NCI-H187 treated with DMSO at 0.1 percent for 48 hours (cell line): Measurements from ENCODE around the gene ACVR2B.

Experiments
- DNase-seq: peaks from one replicate; lab custom pipeline; 2025; lab: John Stamatoyannopoulos, UW

ACVR2B gene

GRCh38 chr3:38488949-38489348 lies 35.3 kb downstream of the ACVR2B start:
- DNase-seq, result no peak

- no peak for DNase-seq
Observed at GRCh38 chr3:38489766-38490165, 36.1 kb downstream of the ACVR2B start.

- no peak for DNase-seq
Observed at GRCh38 chr3:38490281-38491030, 36.8 kb downstream of the ACVR2B start.

GRCh38 chr3:38491215-38491614 lies 37.5 kb downstream of the ACVR2B start:
- no peak for DNase-seq

- DNase-seq, result no peak
Observed at GRCh38 chr3:38493031-38493430, 39.3 kb downstream of the ACVR2B start.

- DNase-seq, result peak; percentile 25
Observed at GRCh38 chr3:38496131-38496910, 42.6 kb downstream of the ACVR2B start, which contains the start of gene EXOG. Gene EXOG (plus strand): TSS chr3:38496340. CDS start chr3:38496368, 28 bp downstream.

GRCh38 chr3:38497031-38497430 lies 43.3 kb downstream of the ACVR2B start:
- no peak for DNase-seq

- no peak for DNase-seq
Observed at GRCh38 chr3:38500688-38501417, 47.2 kb downstream of the ACVR2B start.

GRCh38 chr3:38507120-38507519 lies 53.4 kb downstream of the ACVR2B start:
- DNase-seq, result no peak

GRCh38 chr3:38509732-38510131 lies 56.0 kb downstream of the ACVR2B start:
- no peak for DNase-seq

GRCh38 chr3:38510631-38511030 lies 56.9 kb downstream of the ACVR2B start:
- no peak for DNase-seq

- no peak for DNase-seq
Observed at GRCh38 chr3:38511546-38511945, 57.9 kb downstream of the ACVR2B start.

GRCh38 chr3:38515367-38515766 lies 61.7 kb downstream of the ACVR2B start:
- DNase-seq, result no peak

GRCh38 chr3:38516669-38517068 lies 63.0 kb downstream of the ACVR2B start:
- no peak for DNase-seq

- DNase-seq, result no peak
Observed at GRCh38 chr3:38519000-38519399, 65.3 kb downstream of the ACVR2B start.

- no peak for DNase-seq
Observed at GRCh38 chr3:38519651-38520050, 66.0 kb downstream of the ACVR2B start.

- DNase-seq, result peak; percentile 18
Observed at GRCh38 chr3:38521391-38521987, 67.8 kb downstream of the ACVR2B start.

- DNase-seq, result no peak
Observed at GRCh38 chr3:38522002-38522401, 68.3 kb downstream of the ACVR2B start.

GRCh38 chr3:38524141-38524739 lies 70.5 kb downstream of the ACVR2B start:
- DNase-seq, result no peak

GRCh38 chr3:38526792-38527191 lies 73.1 kb downstream of the ACVR2B start:
- no peak for DNase-seq

GRCh38 chr3:38528457-38528856 lies 74.8 kb downstream of the ACVR2B start:
- no peak for DNase-seq

GRCh38 chr3:38532529-38532928 lies 78.8 kb downstream of the ACVR2B start:
- no peak for DNase-seq
